HG02571 (cell line): ENCODE measurements around the gene LCE2D.
"Not testable (repeated sequence)": the region's sequence is repeated elsewhere in the genome, so short reads cannot be mapped to it uniquely, and the experiment has no call there.

Experiments
- ATAC-seq: cut with Tn5 transposase; IDR thresholded peaks from one replicate; pipeline ENCODE4 v1.9.1; 2021; ENCODE audit warnings: mild to moderate bottlenecking, moderate library complexity; ENCODE audit not compliant: unreplicated experiment

Gene LCE2D, protein sequence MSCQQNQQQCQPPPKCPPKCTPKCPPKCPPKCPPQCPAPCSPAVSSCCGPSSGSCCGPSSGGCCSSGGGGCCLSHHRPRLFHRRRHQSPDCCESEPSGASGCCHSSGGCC

DNA sequence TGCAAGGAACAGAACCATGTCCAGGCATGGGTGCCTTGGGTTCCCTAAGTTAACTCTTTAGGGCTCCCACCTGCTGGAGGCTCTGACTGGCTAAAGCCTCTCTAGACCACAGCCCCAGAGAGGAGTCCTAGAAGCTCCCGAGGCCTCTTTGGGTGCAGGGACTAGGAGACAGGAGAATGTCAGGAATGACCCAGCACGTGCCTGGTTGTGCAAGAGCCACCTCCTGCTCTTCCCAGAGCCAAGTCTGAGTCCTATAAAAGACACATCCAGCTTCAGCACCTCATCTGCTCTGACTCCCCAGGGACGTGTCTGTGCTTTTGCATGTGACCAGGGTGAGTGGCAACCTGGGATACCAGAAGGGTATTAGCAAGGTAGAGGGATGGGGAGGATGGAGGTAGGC, at the start of gene LCE2D:
Gene LCE2D (plus strand): TSS at position 283 of the 400 bp plus-strand sequence. CDS start 726 bp downstream, outside the sequence.
- ATAC-seq = no peak

DNA sequence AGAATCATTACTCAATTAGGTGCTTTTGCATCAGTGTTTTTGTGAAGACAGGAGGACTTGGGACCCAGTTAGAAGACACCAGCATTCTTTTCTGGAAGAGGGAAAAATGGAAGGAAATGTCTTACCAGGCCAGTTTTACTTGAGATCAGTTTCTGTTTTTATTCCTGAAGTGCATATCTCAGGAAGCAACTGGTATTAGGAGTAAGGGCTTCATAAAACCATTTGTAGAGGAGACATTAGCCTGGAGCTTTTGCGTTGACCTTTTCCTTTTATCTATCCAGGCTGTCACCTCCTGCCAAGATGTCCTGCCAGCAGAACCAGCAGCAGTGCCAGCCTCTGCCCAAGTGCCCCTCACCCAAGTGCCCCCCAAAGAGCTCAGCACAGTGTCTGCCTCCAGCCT, 49.7 kb upstream of the LCE2D start, which contains the start of gene LCE3B:
Gene LCE3B (plus strand): TSS at position 301 of the 400 bp plus-strand sequence. CDS start 0 bp downstream, at position 301.
- ATAC-seq = no peak

DNA sequence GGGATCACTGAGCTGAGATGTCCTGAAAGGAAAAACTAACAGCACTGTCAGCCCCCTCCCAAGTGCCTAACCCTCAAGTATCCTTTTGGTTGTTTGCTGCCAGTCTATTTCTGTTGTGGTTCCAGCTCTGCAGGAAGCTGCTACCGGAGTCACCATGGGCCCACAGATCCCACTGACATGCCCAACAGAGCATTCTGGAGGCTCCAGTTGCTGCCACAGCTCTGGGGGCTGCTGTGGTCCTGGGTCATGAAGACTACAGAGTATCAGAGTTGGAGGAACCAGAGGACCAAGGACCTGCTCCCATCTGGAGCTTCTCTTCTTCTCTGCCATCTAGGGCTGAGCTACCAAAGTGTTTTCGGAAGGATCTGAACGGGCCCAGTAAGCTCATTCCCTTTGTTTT, 41.2 kb upstream of the LCE2D start:
- no peak for ATAC-seq

DNA sequence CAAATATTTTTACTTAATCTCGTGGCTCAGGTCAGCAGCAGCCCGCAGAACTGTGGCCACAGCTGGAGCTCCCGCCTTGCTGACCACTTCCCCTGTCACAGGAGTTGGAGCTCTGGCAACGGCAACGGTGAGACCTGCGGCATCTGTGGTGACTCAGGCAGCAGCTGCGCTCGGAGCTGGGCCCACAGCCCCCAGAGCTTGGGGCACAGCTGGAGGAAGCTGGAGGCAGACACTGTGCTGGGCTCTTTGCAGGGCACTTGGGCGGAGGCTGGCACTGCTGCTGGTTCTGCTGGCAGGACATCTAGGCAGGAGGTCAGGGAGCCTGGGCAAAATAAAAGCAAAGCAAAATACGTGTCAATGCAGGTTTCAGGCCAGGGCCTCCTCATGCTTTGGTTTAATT, 40.4 kb upstream of the LCE2D start, which contains the start of gene LCE3A:
Gene LCE3A (minus strand): TSS at position 301 of the 400 bp plus-strand sequence. CDS start 0 bp downstream, at position 301.
- no peak for ATAC-seq

DNA sequence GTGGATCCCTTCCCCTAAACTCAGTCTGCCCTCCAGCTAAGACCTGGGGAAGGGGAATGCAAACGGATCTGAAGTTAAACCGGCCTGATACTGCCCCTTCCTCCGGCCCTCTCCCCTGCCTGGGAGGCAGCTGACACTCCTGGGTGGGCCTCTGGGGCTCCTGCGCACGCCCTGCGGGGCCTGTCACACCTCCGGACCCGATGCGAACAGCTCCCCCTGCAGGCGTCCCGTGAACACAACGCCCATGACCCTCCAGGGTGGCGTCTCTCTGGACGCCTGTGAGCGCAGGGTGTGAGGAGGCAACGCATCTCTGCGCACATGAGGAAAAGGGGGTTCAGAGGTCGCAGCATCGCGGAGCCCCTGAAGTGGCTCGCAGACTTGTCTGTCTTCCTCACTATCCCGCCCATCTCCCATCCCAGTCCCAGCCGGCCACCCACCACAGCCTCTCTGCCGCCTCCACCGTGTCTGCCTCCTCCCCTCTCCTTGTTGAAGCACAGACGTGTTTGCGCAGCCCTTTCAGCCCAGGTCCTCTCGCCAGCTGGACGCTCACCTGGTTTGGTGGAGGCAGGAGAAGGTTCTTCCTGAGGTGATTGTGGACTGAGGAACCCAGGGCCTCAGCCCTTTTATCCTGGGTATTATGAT, 39.9 kb upstream of the LCE2D start:
- ATAC-seq = no peak

DNA sequence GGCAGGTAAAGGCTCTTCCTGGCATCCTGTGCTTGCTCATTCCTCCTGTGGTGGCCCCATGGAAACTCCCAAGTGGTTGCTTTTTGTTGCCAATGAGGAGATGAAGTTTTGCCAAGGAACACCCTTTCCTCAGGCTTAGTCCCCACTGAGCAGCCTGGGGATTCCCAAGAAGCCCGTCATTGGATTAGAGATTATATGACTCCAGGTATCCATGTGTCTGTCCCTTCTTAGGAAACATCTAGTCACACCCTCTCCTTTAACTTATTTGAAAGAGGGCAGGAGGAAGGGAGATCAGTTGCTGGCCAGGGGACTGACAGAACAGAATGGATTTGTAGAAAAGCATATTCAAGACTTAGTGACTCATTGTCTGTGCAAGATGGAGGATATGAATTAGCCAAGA, 36.4 kb upstream of the LCE2D start:
- no peak for ATAC-seq

DNA sequence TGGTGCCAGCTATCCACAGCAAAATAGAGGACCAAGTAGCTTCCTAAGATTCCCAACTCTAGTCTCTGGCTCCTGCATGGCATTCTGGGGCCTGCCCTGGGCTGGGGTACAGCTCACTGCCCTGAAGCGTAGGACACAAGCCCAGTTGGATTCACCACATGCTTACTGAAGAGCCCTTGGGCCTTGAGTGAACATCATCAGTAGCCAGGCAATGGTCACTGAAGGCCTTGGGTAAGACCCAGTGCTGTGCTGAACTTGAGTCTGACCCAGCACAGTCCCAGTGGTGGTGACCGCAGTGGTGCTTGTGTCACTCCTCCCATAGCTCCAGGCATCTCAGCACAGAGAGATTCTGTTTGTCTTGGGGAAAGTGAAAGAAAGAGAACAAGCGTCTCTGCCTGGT, 32.6 kb upstream of the LCE2D start:
- ATAC-seq = no peak

DNA sequence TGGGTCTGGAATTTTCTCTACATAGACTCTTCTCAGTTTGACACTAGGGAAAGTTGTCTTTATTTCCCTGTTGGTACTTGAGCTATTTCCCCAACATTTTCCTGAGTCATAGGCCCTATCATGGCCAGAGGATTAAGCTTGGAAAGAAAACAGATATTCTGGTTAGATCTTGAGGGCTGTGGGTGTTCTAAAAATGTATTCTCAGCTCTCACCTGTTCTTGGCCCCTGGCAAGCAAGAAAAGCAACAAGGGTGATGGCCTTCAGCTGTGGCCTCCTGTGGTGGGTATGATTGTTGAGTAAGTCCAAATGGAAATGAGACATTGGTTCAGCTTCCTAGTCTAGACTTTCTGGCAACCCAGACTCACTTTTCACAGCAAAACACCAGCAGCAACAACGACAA, 22.8 kb upstream of the LCE2D start:
- no peak for ATAC-seq

DNA sequence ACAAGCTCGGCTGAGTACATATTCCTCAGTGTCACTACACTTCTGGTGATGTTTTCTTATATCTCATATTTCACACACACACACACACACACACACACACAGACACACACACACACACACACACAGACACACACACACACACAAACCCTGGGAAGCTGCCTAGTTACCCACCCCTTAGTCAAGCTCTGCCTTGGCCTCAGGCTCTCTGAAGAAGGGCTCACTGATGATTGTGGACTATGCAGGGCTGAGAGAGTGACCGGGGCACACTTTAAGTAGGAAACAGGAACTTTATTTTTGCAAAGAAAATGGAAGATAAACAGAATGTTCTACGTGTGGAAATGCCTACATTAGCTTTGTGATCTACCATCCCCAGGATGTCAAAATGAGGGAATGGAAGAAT, 19.2 kb upstream of the LCE2D start:
- ATAC-seq = no peak

DNA sequence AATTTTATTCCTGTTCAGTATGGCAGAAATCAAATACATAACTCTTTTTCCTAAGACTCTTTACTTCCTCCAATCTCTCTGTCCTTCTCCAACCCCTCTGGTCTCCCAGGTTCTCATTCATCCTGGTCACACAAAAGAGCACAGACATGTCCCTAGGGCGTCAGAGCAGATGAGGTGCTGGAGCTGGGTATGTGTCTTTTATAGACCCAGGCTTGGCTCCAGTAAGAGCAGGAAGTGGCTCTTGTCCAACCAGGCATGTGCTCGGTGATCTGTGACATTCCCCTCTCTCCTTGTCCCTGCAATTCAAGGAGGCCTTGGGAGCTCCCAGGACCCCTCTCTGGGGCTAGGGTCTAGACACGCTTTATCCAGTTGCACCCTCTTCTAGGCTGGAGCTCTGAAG, 18.0 kb upstream of the LCE2D start:
- ATAC-seq = no peak

DNA sequence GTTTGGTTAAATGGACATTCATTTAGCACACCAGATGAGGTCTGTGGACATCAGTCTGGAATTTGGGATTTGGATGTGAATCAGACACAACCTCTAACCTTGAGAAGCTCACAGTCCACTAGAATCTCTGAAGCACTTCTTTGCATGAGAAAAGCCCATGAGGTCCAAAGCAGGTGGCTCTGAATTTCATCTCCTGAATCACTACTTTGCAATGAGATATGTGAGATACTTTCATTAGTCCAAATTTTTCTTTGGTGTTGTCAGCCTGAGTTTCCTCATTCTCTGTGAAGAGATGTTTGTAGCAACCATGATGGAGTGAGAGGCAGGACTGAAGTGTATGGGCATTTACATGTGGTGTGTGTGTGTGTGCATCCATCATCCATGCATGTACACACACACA, 16.5 kb upstream of the LCE2D start:
- no peak for ATAC-seq

DNA sequence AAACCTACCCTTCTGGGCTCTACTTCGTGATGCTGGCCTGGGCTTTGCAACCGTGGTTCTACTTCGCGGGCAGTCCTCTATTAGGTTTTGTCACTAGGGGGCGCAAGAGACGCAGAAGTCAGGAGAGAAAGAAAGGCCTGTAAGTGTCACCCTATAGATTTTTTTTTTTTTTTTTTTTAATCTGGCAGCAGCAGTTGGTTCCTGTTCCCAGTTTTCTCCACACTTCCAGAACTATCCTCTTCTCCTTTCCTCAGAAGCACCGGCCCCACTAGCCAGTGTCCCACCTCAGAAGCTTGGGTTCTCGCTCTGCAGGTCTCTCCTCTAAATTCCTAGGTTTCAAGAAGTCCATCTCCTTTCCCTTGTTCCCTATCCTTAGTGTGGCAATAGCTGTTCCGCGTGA, 9.1 kb upstream of the LCE2D start:
- ATAC-seq = no peak

DNA sequence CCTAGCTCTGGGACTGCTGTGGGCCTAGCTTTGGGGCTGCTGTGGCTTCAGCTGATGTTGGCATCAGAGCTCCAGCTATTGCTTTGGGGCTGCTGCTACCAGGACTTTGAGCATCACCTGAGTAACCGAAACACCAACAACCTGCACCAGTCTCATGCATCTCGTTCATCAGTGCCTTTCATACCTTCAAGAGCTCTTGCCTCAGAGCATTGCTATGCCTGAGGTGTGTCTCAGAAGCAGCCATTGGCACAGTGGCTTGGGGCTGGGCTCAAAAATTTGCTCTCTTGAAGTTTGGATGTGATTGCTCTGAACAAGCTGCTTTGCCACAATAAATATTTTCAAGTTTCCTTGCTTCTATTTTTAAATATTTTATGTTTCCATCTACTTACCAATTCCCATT, 6.7 kb upstream of the LCE2D start:
- ATAC-seq = no peak

DNA sequence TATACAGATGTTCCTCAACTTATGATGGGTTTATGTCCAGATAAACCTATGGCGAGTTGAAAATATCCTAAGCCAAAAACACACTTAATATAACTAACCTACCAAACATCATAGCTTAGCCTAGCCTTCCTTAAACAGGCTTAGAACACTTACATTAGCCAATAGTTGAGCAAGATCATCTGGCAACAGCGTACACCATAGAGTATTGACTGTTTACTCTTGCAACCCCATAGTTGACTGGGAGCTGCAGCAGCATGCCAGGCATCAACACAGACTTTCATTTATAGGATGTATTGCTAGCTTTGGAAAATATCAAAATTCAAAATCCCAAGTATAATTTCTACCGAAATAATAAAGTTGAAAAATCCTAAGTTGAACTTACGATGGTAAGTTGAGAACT, 5.5 kb upstream of the LCE2D start:
- ATAC-seq = no peak

DNA sequence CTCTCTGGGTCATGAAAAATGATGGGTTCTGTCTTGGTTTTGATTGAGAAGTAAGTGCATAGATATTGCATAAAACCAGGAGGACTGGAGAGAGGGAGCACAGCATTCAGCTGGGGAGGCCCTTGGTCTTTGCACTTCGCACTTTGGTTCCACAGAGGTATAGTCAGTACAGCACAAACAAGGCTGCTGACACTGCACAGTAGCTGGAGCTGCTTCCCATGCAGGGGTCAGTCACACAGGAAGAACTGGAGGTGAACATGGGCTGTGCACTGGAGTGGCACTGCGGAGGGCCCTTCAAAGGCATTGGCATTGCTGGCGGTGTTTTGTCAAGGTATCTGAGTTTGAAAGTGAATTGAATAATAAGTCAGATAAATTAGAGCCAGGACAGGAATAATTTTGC, 4.5 kb upstream of the LCE2D start:
- ATAC-seq = no peak

DNA sequence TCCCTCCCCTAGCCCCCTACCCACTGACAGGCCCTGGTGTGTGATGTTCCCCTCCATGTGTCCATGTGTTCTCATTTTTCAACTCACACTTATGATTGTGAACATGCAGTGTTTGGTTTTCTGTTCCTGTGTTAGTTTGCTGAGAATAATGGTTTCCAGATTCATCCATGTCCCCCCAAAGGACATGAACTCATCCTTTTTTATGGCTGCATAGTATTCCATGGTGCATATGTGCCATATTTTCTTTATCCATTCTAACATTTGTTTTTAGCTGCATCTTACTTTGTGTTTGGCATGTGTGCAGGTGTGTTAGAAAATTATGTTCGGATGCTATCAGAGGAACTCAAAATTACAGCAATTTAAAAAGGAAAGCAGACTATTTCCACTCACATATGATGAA, 3.0 kb downstream of the LCE2D start:
- not testable (repeated sequence) for ATAC-seq

DNA sequence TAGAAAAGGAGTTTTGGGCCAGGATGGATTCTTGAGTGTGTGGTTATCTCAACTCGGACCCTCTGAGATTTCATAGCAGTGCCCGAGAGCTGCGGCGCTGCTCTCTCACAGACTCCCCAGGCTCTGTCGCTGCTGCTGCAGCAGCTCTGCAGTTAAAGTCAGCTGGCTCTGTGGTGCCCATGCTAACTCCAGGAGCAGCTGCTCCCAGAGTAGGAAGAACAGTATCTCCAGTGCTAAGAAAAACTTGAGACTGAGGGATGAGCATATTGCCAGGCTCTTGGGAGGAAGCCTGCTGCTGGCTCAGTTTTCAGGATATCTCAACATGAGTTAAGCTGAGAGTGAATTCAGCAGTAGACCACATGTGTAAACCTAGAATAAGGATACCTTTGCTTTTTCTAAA, 4.5 kb downstream of the LCE2D start:
- no peak for ATAC-seq

DNA sequence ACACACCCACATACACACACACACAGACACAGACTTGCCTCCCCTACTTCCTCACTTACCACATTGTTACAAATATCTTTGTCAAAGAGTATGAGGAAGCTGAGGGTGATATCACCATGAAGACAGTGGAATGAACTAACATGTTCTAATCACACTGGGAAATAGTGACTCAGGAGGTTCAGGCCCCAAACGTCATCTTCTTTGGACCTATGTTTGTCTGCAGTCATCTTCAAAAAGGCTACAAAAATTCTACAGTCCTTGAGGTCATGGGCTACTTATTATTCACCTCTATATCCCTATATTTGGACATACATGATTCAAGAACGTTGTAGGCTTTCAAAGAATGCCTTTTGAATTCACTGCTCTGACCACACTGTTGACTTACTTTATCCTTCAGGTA, 9.8 kb downstream of the LCE2D start:
- no peak for ATAC-seq

DNA sequence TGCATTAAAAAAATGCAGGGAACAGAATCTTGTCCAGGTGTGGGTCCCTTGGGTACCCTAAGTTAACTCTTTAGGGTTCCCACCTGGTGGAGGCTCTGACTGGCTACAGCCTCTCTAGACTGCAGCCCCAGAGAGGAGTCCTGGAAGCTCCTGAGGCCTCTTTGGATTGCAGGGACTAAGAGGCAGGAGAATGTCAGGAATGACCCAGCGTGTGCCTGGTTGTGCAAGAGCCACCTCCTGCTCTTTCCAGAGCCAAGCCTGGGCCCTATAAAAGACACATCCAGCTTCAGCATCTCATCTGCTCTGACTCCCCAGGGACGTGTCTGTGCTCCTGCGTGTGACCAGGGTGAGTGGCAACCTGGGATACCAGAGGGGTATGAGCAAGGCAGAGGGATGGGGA, 11.8 kb downstream of the LCE2D start, which contains the start of gene LCE2C:
Gene LCE2C (plus strand): TSS at position 297 of the 400 bp plus-strand sequence. CDS start 737 bp downstream, outside the sequence.
- ATAC-seq = not testable (repeated sequence)

DNA sequence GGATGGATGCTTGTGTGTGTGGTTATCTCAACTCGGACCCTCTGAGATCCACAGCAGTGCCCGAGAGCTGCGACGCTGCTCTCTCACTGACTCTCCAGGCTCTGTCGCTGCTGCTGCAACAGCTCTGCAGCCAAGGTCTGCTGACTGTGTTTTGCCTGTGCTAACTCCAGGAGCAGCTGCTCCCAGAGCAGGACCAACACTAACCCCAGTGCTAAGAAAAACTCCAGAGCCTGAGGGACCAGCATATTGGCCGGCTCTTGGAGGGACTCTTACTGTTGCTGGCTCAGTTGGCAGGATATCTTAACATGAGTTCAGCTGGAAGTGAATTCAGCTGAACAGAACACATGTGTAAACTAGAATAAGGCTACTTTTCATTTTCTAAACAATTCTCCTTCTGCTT, 16.3 kb downstream of the LCE2D start:
- ATAC-seq = no peak

DNA sequence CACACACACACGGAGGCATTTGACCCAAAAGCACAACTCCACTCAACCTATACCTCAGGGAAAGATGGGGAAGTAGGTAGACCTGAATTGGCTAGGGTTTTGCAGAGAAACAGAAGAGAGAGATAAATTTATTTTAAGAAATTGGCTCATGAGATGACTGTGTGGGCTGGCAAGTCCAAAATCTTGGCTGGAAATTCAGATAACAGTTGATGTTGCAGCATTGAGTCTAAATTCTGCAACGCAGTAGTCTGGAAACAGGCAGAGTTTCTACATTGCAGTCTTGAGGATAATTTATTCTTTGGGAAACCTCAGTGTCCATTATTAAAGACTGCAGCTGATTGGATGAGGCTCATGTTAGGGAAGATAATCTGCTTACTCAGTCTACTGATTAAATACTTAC, 18.4 kb downstream of the LCE2D start:
- ATAC-seq = no peak

DNA sequence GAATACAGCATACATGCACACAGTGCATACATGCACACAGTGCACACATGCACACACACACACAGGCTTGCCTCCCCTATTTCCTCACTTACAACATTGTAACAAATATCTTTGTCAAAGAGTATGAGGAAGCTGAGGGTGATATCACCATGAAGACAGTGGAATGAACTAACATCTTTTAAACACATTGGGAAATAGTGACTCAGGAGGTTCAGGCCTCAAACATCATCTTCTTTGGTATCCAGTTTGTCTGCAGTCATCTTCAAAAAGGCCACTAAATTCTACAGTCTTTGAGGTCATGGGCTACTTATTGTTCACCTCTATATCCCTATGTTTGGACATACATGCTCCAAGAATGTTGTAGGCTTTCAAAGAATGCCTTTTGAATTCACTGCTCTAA, 20.7 kb downstream of the LCE2D start:
- no peak for ATAC-seq

DNA sequence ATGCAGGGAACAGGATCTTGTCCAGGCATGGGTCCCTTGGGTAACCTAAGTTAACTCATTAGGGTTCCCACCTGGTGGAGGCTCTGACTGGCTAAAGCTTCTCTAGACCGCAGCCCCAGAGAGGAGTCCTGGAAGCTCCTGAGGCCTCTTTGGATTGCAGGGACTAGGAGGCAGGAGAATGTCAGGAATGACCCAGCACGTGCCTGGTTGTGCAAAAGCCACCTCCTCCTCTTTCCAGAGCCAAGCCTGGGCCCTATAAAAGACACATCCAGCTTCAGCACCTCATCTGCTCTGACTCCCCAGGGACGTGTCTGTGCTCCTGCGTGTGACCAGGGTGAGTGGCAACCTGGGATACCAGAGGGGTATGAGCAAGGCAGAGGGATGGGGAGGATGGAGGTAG, 22.6 kb downstream of the LCE2D start, which contains the start of gene LCE2B:
Gene LCE2B (plus strand): TSS at position 301 of the 400 bp plus-strand sequence. CDS start 721 bp downstream, outside the sequence.
- not testable (repeated sequence) for ATAC-seq
